ENCODE results near the gene SEC14L6. TPM values are rescaled to one million over a fixed set of nuclear protein-coding genes. Genes with fewer than 3 reads are reported as not detected.

The SEC14L6 gene
- total RNA-seq, 4 donors from 2014 or later = 7.7 to 72.1 (median 45.0) TPM

- TF ChIP-seq POLR2A (IDR thresholded peaks at IDR 0.05) = no peak
- no peak for TF ChIP-seq CTCF (IDR thresholded peaks at IDR 0.05)
- no peak overlapping the region for H3K4me3 ChIP-seq (ENCODE audit: low read depth, poor library complexity, severe bottlenecking)
- DNase-seq (ENCODE audit: low spot score in 2 of 2) = no peak
- intact Hi-C loops (cut with DNase I; ENCODE audit: low total_unique reads) = no loop called here
- WGBS, 2 donors = 82 to 89% methylated on average over 6 to 7 of the region's 7 CpGs
Measured at GRCh38 chr22:30519842-30520425, 26.6 kb downstream of the SEC14L6 start.

- TF ChIP-seq POLR2A (IDR thresholded peaks at IDR 0.05) = no peak
- no peak for TF ChIP-seq CTCF (IDR thresholded peaks at IDR 0.05)
- no peak overlapping the region for H3K4me3 ChIP-seq (ENCODE audit: low read depth, poor library complexity, severe bottlenecking)
- intact Hi-C loops (cut with DNase I; ENCODE audit: low total_unique reads) = no loop called here
- WGBS, 2 donors = 85 to 91% methylated on average over 5 of the region's 5 CpGs
- no peak for DNase-seq (ENCODE audit: low spot score in 2 of 2)
Measured at GRCh38 chr22:30516731-30517130, 29.8 kb downstream of the SEC14L6 start.

- H3K4me3 ChIP-seq (ENCODE audit: low read depth, poor library complexity, severe bottlenecking) = no peak overlapping the region
- intact Hi-C loops (cut with DNase I; ENCODE audit: low total_unique reads) = no loop called here
- 88 to 93% methylated on average over 6 of the region's 6 CpGs for WGBS, 2 donors
- TF ChIP-seq POLR2A (IDR thresholded peaks at IDR 0.05) (no peak), CTCF (IDR thresholded peaks at IDR 0.05) (no peak)
- DNase-seq (ENCODE audit: low spot score in 2 of 2) = no peak
Measured at GRCh38 chr22:30516273-30516672, 30.3 kb downstream of the SEC14L6 start.

GRCh38 chr22:30514252-30514651 is 32.3 kb downstream of the SEC14L6 start:
- no peak overlapping the region for H3K4me3 ChIP-seq (ENCODE audit: low read depth, poor library complexity, severe bottlenecking)
- intact Hi-C loops (cut with DNase I; ENCODE audit: low total_unique reads) = no loop called here
- DNase-seq (ENCODE audit: low spot score in 2 of 2) = no peak
- 71 to 82% methylated on average over 4 of the region's 4 CpGs for WGBS, 2 donors
- no peak for TF ChIP-seq POLR2A (IDR thresholded peaks at IDR 0.05)

- TF ChIP-seq CTCF (IDR thresholded peaks at IDR 0.05) = no peak
- TF ChIP-seq POLR2A (IDR thresholded peaks at IDR 0.05) = no peak
- DNase-seq (ENCODE audit: low spot score in 2 of 2) = no peak
- H3K4me3 ChIP-seq (ENCODE audit: low read depth, poor library complexity, severe bottlenecking) = no peak overlapping the region
- intact Hi-C loops (cut with DNase I; ENCODE audit: low total_unique reads) = no loop called here
- WGBS, 2 donors = 90 to 98% methylated on average over 6 of the region's 6 CpGs
Measured at GRCh38 chr22:30513462-30513861, 33.1 kb downstream of the SEC14L6 start.

- H3K4me3 ChIP-seq (ENCODE audit: low read depth, poor library complexity, severe bottlenecking) = no peak overlapping the region
- no peak for DNase-seq (ENCODE audit: low spot score in 2 of 2)
- intact Hi-C loops (cut with DNase I; ENCODE audit: low total_unique reads) = no loop called here
- TF ChIP-seq CTCF (IDR thresholded peaks at IDR 0.05) = no peak
- no peak for TF ChIP-seq POLR2A (IDR thresholded peaks at IDR 0.05)
- WGBS, 2 donors = 90 to 94% methylated on average over 7 of the region's 7 CpGs
Measured at GRCh38 chr22:30511911-30512310, 34.6 kb downstream of the SEC14L6 start.

Data from lower leg skin (tissue), 4 donors.